HG03280 (cell line): Measurements from ENCODE around the gene LOXL1.

Experiments used
- ATAC-seq: cut with Tn5 transposase; IDR thresholded peaks from one replicate; pipeline ENCODE4 v1.9.1; 2021; ENCODE audit warnings: mild to moderate bottlenecking, moderate library complexity; ENCODE audit not compliant: unreplicated experiment

Gene LOXL1

GRCh38 chr15:73990250-73991005 lies 64.2 kb downstream of the LOXL1 start:
- no peak for ATAC-seq

GRCh38 chr15:73991260-73991659 lies 65.0 kb downstream of the LOXL1 start:
- no peak for ATAC-seq

- peak; percentile 74 for ATAC-seq
These were observed 65.7 kb downstream of the LOXL1 start, which contains the start of gene STOML1 for GRCh38 chr15:73991726-73992593. TSS of gene STOML1 (minus strand) at chr15:73992295. CDS start at chr15:73992223, 72 bp downstream.

- no peak for ATAC-seq
These were observed 66.3 kb downstream of the LOXL1 start for GRCh38 chr15:73992594-73992898.

- ATAC-seq = no peak
These were observed 67.1 kb downstream of the LOXL1 start for GRCh38 chr15:73993211-73993994.

- ATAC-seq = peak; percentile 75
These were observed 68.2 kb downstream of the LOXL1 start, which contains the start of gene PML for GRCh38 chr15:73994413-73994883. TSS of gene PML (plus strand) at chr15:73994716. CDS start at chr15:73994813, 97 bp downstream.

- ATAC-seq = no peak
These were observed 68.8 kb downstream of the LOXL1 start for GRCh38 chr15:73994912-73995622.

- ATAC-seq = no peak
These were observed 70.0 kb downstream of the LOXL1 start for GRCh38 chr15:73996267-73996666.

GRCh38 chr15:73996939-73997338 lies 70.7 kb downstream of the LOXL1 start:
- no peak for ATAC-seq

- ATAC-seq = no peak
These were observed 71.7 kb downstream of the LOXL1 start for GRCh38 chr15:73997986-73998385.
